Activated naive CD4-positive, alpha-beta T cell treated with anti-CD3 and anti-CD28 coated beads for 36 hours (primary cell): Measurements from ENCODE around the gene RFC1. TPM values are rescaled to one million over a fixed set of nuclear protein-coding genes. Genes with fewer than 3 reads are reported as not detected.
"Not testable (repeated sequence)": the region's sequence is repeated elsewhere in the genome, so short reads cannot be mapped to it uniquely, and the experiment has no call there.

Experiments used
- CTCF ChIA-PET: fragments of 350-600 bp; sonication (Branson Sonifier 250); formaldehyde crosslinking; loops from one replicate; lab custom pipeline; 2021; ENCODE audit warnings: antibody characterized with exemption; lab: Charles Lee
- DNase-seq: peaks from one replicate; pipeline ENCODE4 v3.0.0-alpha.2; 2020
- H3K27ac Mint-ChIP-seq: one replicate; pipeline ENCODE4 v1.8.0; 2021; ENCODE audit warnings: mild to moderate bottlenecking, mixed read lengths
- H3K27me3 Mint-ChIP-seq: one replicate; pipeline ENCODE4 v1.8.0; 2021; ENCODE audit warnings: low read depth, mixed read lengths
- H3K36me3 Mint-ChIP-seq: one replicate; pipeline ENCODE4 v1.8.0; 2021; ENCODE audit warnings: low read depth, mixed read lengths
- H3K4me1 Mint-ChIP-seq: one replicate; pipeline ENCODE4 v1.8.0; 2021; ENCODE audit warnings: low read depth, mixed read lengths
- H3K4me3 Mint-ChIP-seq: one replicate; pipeline ENCODE4 v1.8.0; 2021; ENCODE audit warnings: mild to moderate bottlenecking, moderate library complexity, mixed read lengths
- H3K9me3 Mint-ChIP-seq: one replicate; pipeline ENCODE4 v1.8.0; 2021; ENCODE audit warnings: mixed read lengths
- intact Hi-C: fragments of 100-400 bp; cut with micrococcal nuclease; formaldehyde crosslinking; loops from one replicate; pipeline ENCODE4 v1.15.1; 2023
- total RNA-seq, 2 experiments: library from RNA; stranded (reverse); gene quantifications; one replicate each; pipeline ENCODE4 v1.2.3, GENCODE V29; 2021

Gene RFC1
- total RNA-seq, 2 experiments from 2014 or later, result 109 to 123 TPM

- DNase-seq, H3K4me3 Mint-ChIP-seq, H3K9me3 Mint-ChIP-seq, H3K27me3 Mint-ChIP-seq, H3K4me1 Mint-ChIP-seq, intact Hi-C loops, CTCF ChIA-PET, H3K27ac Mint-ChIP-seq: not testable (repeated sequence)
- peaks cover 39% of the 10 kb centered on the region for H3K36me3 Mint-ChIP-seq
Observed at GRCh38 chr4:39292433-39292832, 73.7 kb downstream of the RFC1 start.

- no peaks in the 10 kb centered on the region for H3K9me3 Mint-ChIP-seq
- H3K36me3 Mint-ChIP-seq, result peaks cover 39% of the 10 kb centered on the region
- no peaks in the 10 kb centered on the region for H3K4me1 Mint-ChIP-seq
- no peak for DNase-seq
- no peak overlapping the region for H3K4me3 Mint-ChIP-seq
- no peak overlapping the region for H3K27ac Mint-ChIP-seq
- intact Hi-C loops, result no loop called here
- no peaks in the 10 kb centered on the region for H3K27me3 Mint-ChIP-seq
- CTCF ChIA-PET, result no interaction called here
Observed at GRCh38 chr4:39291686-39292085, 74.5 kb downstream of the RFC1 start.

GRCh38 chr4:39287223-39287622 lies 78.9 kb downstream of the RFC1 start:
- DNase-seq, result no peak
- Mint-ChIP-seq H3K27me3 (no peaks in the 10 kb centered on the region), H3K4me3 (no peak overlapping the region), H3K36me3 (peaks cover 27% of the 10 kb centered on the region), H3K27ac (no peak overlapping the region), H3K4me1 (no peaks in the 10 kb centered on the region), H3K9me3 (no peaks in the 10 kb centered on the region)
- intact Hi-C loops, result no loop called here
- CTCF ChIA-PET, result interaction anchor here (0.5 kb wide), 1 partner anchor 321 kb away, joined by 3 read pairs; no protein-coding TSS in a partner anchor

GRCh38 chr4:39286263-39286662 lies 79.9 kb downstream of the RFC1 start:
- H3K4me1 Mint-ChIP-seq, result no peaks in the 10 kb centered on the region
- H3K27me3 Mint-ChIP-seq, result no peaks in the 10 kb centered on the region
- DNase-seq, result no peak
- H3K4me3 Mint-ChIP-seq, result no peak overlapping the region
- no peaks in the 10 kb centered on the region for H3K9me3 Mint-ChIP-seq
- no peak overlapping the region for H3K27ac Mint-ChIP-seq
- intact Hi-C loops, result no loop called here
- CTCF ChIA-PET, result interaction anchor here (1.0 kb wide), 1 partner anchor 17 kb away, joined by 3 read pairs; no protein-coding TSS in a partner anchor
- peaks cover 21% of the 10 kb centered on the region for H3K36me3 Mint-ChIP-seq

- CTCF ChIA-PET, result interaction anchor here (1.0 kb wide), 1 partner anchor 17 kb away, joined by 3 read pairs; no protein-coding TSS in a partner anchor
- intact Hi-C loops, result no loop called here
- no peak overlapping the region for H3K4me3 Mint-ChIP-seq
- no peaks in the 10 kb centered on the region for H3K27me3 Mint-ChIP-seq
- H3K4me1 Mint-ChIP-seq, result no peaks in the 10 kb centered on the region
- no peak overlapping the region for H3K27ac Mint-ChIP-seq
- DNase-seq, result no peak
- no peaks in the 10 kb centered on the region for H3K9me3 Mint-ChIP-seq
- H3K36me3 Mint-ChIP-seq, result peaks cover 19% of the 10 kb centered on the region
Observed at GRCh38 chr4:39285853-39286252, 80.3 kb downstream of the RFC1 start.

GRCh38 chr4:39285111-39285795 lies 80.9 kb downstream of the RFC1 start:
- H3K4me1 Mint-ChIP-seq, result no peaks in the 10 kb centered on the region
- intact Hi-C loops, result no loop called here
- H3K36me3 Mint-ChIP-seq, result peaks cover 17% of the 10 kb centered on the region
- H3K27ac Mint-ChIP-seq, result no peak overlapping the region
- no peak for DNase-seq
- no peaks in the 10 kb centered on the region for H3K27me3 Mint-ChIP-seq
- no peak overlapping the region for H3K4me3 Mint-ChIP-seq
- H3K9me3 Mint-ChIP-seq, result no peaks in the 10 kb centered on the region
- CTCF ChIA-PET, result interaction anchor here (0.9 kb wide), 1 partner anchor 62 kb away, joined by 3 read pairs; no protein-coding TSS in a partner anchor

- Mint-ChIP-seq H3K9me3 (no peaks in the 10 kb centered on the region), H3K27ac (no peak overlapping the region), H3K36me3 (peaks cover 9% of the 10 kb centered on the region), H3K4me1 (no peaks in the 10 kb centered on the region), H3K4me3 (no peak overlapping the region), H3K27me3 (no peaks in the 10 kb centered on the region)
- CTCF ChIA-PET, result no interaction called here
- DNase-seq, result no peak
- intact Hi-C loops, result no loop called here
Observed at GRCh38 chr4:39280770-39281169, 85.4 kb downstream of the RFC1 start.

- peaks cover 13% of the 10 kb centered on the region for H3K36me3 Mint-ChIP-seq
- no peak overlapping the region for H3K4me3 Mint-ChIP-seq
- no peaks in the 10 kb centered on the region for H3K4me1 Mint-ChIP-seq
- intact Hi-C loops, result no loop called here
- H3K9me3 Mint-ChIP-seq, result no peaks in the 10 kb centered on the region
- no peak for DNase-seq
- H3K27me3 Mint-ChIP-seq, result no peaks in the 10 kb centered on the region
- CTCF ChIA-PET, result no interaction called here
- no peak overlapping the region for H3K27ac Mint-ChIP-seq
Observed at GRCh38 chr4:39279416-39279815, 86.7 kb downstream of the RFC1 start.

GRCh38 chr4:39278476-39278875 lies 87.7 kb downstream of the RFC1 start:
- no peak for DNase-seq
- Mint-ChIP-seq H3K4me1 (no peaks in the 10 kb centered on the region), H3K27me3 (no peaks in the 10 kb centered on the region), H3K27ac (no peak overlapping the region), H3K36me3 (peaks cover 11% of the 10 kb centered on the region), H3K4me3 (no peak overlapping the region), H3K9me3 (no peaks in the 10 kb centered on the region)
- intact Hi-C loops, result no loop called here
- CTCF ChIA-PET, result no interaction called here

- peaks cover 19% of the 10 kb centered on the region for H3K36me3 Mint-ChIP-seq
- intact Hi-C loops, H3K27me3 Mint-ChIP-seq, H3K27ac Mint-ChIP-seq, H3K9me3 Mint-ChIP-seq, H3K4me3 Mint-ChIP-seq, H3K4me1 Mint-ChIP-seq, DNase-seq: not testable (repeated sequence)
- CTCF ChIA-PET, result interaction anchor here (0.6 to 1.0 kb wide), 2 partner anchors 13 to 59 kb away, joined by 3 to 4 read pairs; no protein-coding TSS in a partner anchor
Observed at GRCh38 chr4:39277661-39278060, 88.5 kb downstream of the RFC1 start.

GRCh38 chr4:39274503-39274902 lies 91.7 kb downstream of the RFC1 start:
- CTCF ChIA-PET, result no interaction called here

GRCh38 chr4:39263895-39264294 lies 102.3 kb downstream of the RFC1 start:
- DNase-seq, result no peak
- no peak overlapping the region for H3K4me3 Mint-ChIP-seq
- intact Hi-C loops, result no loop called here
- no peaks in the 10 kb centered on the region for H3K9me3 Mint-ChIP-seq
- peaks cover 5% of the 10 kb centered on the region for H3K36me3 Mint-ChIP-seq
- no peaks in the 10 kb centered on the region for H3K4me1 Mint-ChIP-seq
- H3K27me3 Mint-ChIP-seq, result no peaks in the 10 kb centered on the region
- no peak overlapping the region for H3K27ac Mint-ChIP-seq
- CTCF ChIA-PET, result interaction anchor here (0.7 to 1.2 kb wide), 2 partner anchors 13 to 191 kb away, joined by 3 read pairs; no protein-coding TSS in a partner anchor

More at GRCh38 chr4:39274503-39274902, 91.7 kb downstream of the RFC1 start:
- Mint-ChIP-seq H3K36me3 (peaks cover 23% of the 10 kb centered on the region), H3K27ac (no peak overlapping the region), H3K4me3 (no peak overlapping the region), H3K9me3 (no peaks in the 10 kb centered on the region), H3K4me1 (no peaks in the 10 kb centered on the region), H3K27me3 (no peaks in the 10 kb centered on the region)
- no peak for DNase-seq
- intact Hi-C loops, result no loop called here
